NCI-H2196 treated with DMSO at 0.1 percent for 48 hours (cell line): ENCODE measurements around the gene FCGR1A.
"Not testable (repeated sequence)": the region's sequence is repeated elsewhere in the genome, so short reads cannot be mapped to it uniquely, and the experiment has no call there.

Experiments
- DNase-seq: peaks from one replicate; lab custom pipeline; 2025; ENCODE audit not compliant: unreplicated experiment; lab: John Stamatoyannopoulos, UW

Gene FCGR1A

GRCh38 chr1:149782600-149782999 is at the start of gene FCGR1A:
Gene FCGR1A, plus strand, starts transcription at chr1:149782694. Its CDS starts 50 bp downstream, at chr1:149782744.
- DNase-seq: not testable (repeated sequence)

- not testable (repeated sequence) for DNase-seq
These were observed 49.7 kb upstream of the FCGR1A start for GRCh38 chr1:149732781-149733180.

GRCh38 chr1:149734692-149735091 is 47.8 kb upstream of the FCGR1A start:
- not testable (repeated sequence) for DNase-seq

GRCh38 chr1:149740148-149740581 is 42.3 kb upstream of the FCGR1A start:
- DNase-seq: not testable (repeated sequence)

- not testable (repeated sequence) for DNase-seq
These were observed 41.8 kb upstream of the FCGR1A start for GRCh38 chr1:149740590-149741230.

GRCh38 chr1:149741914-149742313 is 40.6 kb upstream of the FCGR1A start:
- not testable (repeated sequence) for DNase-seq

GRCh38 chr1:149746463-149747356 is 35.8 kb upstream of the FCGR1A start:
- DNase-seq: not testable (repeated sequence)

GRCh38 chr1:149747359-149748143 is 34.9 kb upstream of the FCGR1A start:
- DNase-seq: not testable (repeated sequence)

GRCh38 chr1:149748144-149748500 is 34.4 kb upstream of the FCGR1A start:
- not testable (repeated sequence) for DNase-seq

- not testable (repeated sequence) for DNase-seq
These were observed 31.9 kb upstream of the FCGR1A start for GRCh38 chr1:149750562-149750961.

- DNase-seq: not testable (repeated sequence)
These were observed 30.3 kb upstream of the FCGR1A start for GRCh38 chr1:149752186-149752585.

- not testable (repeated sequence) for DNase-seq
These were observed 29.0 kb upstream of the FCGR1A start for GRCh38 chr1:149753466-149753865.

GRCh38 chr1:149755294-149755693 is 27.2 kb upstream of the FCGR1A start:
- not testable (repeated sequence) for DNase-seq

- DNase-seq: not testable (repeated sequence)
These were observed 20.2 kb upstream of the FCGR1A start for GRCh38 chr1:149762294-149762693.

GRCh38 chr1:149764087-149764800 is 18.2 kb upstream of the FCGR1A start:
- not testable (repeated sequence) for DNase-seq

GRCh38 chr1:149766241-149766640 is 16.3 kb upstream of the FCGR1A start:
- not testable (repeated sequence) for DNase-seq

- DNase-seq: not testable (repeated sequence)
These were observed 13.3 kb upstream of the FCGR1A start for GRCh38 chr1:149769216-149769615.

GRCh38 chr1:149770661-149771060 is 11.8 kb upstream of the FCGR1A start:
- DNase-seq: not testable (repeated sequence)

GRCh38 chr1:149771653-149772425 is 10.7 kb upstream of the FCGR1A start:
- DNase-seq: not testable (repeated sequence)
